Measurements from ENCODE around the gene ARHGAP22.

DNA sequence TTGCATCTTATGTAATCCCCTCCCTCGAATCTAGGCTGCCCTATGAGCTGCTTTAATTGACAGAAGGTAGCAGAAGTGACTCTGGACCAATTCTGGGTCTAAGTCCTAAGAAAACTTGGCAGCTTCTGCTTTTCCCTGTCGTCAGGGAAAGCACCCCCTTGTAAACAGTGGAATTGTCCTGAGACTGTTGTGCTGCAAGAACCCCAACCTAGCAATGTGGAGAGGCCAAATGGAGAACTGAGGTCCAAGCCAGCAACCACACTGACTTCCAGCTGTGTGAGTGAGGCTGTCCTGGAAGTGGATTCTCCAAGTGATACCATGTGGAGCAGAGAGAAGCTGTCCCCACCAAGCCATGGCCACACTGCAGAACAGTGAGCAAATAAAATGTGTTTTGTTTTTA is 75.5 kb downstream of the ARHGAP22 start:
- no peak for TF ChIP-seq POLR2A (IDR thresholded peaks at IDR 0.05)
- TF ChIP-seq, protein P1, sequence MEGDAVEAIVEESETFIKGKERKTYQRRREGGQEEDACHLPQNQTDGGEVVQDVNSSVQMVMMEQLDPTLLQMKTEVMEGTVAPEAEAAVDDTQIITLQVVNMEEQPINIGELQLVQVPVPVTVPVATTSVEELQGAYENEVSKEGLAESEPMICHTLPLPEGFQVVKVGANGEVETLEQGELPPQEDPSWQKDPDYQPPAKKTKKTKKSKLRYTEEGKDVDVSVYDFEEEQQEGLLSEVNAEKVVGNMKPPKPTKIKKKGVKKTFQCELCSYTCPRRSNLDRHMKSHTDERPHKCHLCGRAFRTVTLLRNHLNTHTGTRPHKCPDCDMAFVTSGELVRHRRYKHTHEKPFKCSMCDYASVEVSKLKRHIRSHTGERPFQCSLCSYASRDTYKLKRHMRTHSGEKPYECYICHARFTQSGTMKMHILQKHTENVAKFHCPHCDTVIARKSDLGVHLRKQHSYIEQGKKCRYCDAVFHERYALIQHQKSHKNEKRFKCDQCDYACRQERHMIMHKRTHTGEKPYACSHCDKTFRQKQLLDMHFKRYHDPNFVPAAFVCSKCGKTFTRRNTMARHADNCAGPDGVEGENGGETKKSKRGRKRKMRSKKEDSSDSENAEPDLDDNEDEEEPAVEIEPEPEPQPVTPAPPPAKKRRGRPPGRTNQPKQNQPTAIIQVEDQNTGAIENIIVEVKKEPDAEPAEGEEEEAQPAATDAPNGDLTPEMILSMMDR (IDR thresholded peaks at IDR 0.05) = no peak

All from heart left ventricle (tissue), 13 donors.